ENCODE measurements around the gene SMIM41. TPM values are rescaled to one million over a fixed set of nuclear protein-coding genes. Genes with fewer than 3 reads are reported as not detected.

Gene SMIM41
- polyA plus RNA-seq, 2 of the 4 experiments (the other 2 are of a cell fraction): not detected

DNA sequence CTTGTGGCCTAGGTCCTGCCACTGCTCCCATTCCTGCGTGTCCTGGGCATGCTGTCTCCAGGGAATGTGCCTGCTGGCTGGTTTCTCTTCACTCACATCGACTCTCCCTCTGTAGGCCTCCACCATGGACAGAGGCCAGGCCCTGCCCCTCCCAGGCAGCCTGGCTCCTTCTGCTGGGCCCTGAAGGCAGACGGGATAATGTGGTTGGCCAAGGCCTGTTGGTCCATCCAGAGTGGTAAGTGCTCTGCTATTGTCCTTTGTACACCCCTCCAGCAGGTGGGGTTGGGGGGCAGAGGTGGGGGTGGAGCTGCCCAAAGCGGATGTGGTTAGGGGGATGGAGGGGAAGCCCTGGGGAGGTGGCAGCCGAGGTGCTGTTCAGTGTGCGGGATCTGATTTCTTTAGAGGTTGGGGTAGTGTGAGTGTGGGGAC, 37.8 kb upstream of the SMIM41 start:
- Histone ChIP-seq H3K4me1 (peaks cover 9% of the 10 kb centered on the region), H3K27ac (no peak overlapping the region), H3K4me2 (no peak overlapping the region), H3K4me3 (no peak overlapping the region), H3K9me3 (no peaks in the 10 kb centered on the region)
- DNase-seq (ENCODE audit: low read depth in 1 of 2, low spot score in 1 of 2) (peak in 1 of 2 experiments; percentile 51), ATAC-seq (peak; percentile 15 to 26; a peak in 4 of 6 replicates), FAIRE-seq (no peak)
- ChIA-PET POLR2A (no interaction called here), CTCF (interaction anchor here (22.5 to 41.8 kb wide), 2 partner anchors 17 to 29 kb away, joined by 426 to 1730 read pairs; partner anchors contain the start of genes ATG101, NR4A1 and SMIM41)
- TF ChIP-seq HOXB5 (CRISPR knock-in tag; IDR thresholded peaks at IDR 0.05) (no peak), POLR2AphosphoS2 (conservative IDR thresholded peaks at IDR 0.05; ENCODE audit: low read length) (peak; percentile 75; the same call in 1 of the 2 replicates), REST (IDR thresholded peaks at IDR 0.05) (peak; percentile 71)
- WGBS (ENCODE audit: missing lambda C conversion rate): 74% methylated on average over 5 of the region's 6 CpGs

DNA sequence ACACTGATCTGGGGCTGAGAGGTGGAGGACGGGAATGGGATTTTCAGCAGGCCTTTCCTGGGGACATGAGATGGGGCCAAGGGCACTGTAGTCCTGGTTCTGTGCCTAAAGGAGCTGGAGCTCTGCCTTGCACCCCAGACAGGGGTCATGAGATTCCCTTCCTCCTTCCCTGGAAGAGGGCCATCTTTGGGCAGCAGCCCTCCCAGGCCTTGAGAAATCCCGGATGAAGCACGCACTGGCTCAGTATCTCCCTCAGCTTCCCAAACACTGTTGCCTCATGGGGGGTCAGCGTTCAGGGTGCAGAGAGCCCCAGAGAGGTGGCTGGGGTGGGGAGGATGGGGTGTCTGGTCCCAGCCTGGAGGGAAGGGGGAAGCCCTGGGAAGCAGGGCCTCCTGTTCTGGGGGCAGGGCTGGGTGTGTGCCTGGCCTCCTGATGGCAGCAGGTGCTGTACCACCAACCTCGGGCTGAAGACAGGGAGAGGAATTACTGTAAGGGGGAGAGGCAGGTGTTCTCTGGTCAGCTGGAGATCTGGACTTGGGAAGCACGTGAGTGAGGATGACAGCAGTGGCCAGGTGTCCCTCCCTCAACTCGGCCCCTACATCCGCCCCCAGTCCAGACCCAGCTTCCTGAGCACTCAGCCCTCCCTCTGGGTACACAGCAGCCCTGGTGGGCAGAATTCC, 36.7 kb upstream of the SMIM41 start:
- ATAC-seq: no peak; a peak in 1 of 6 replicates
- no peak for DNase-seq (ENCODE audit: low read depth in 1 of 2, low spot score in 1 of 2)
- CTCF ChIA-PET: interaction anchor here (0.8 to 41.8 kb wide), 3 partner anchors 18 to 842 kb away, joined by 3 to 1730 read pairs (median 426); partner anchors contain the start of genes ATG101, NR4A1 and SMIM41
- POLR2A ChIA-PET: interaction anchor here (0.6 to 1.0 kb wide), 2 partner anchors 9 to 25 kb away, joined by 3 to 4 read pairs; partner anchors contain the start of gene NR4A1
- WGBS (ENCODE audit: missing lambda C conversion rate): 79% methylated on average over 6 of the region's 8 CpGs
- Histone ChIP-seq H3K4me3 (no peak overlapping the region), H3K9me3 (no peaks in the 10 kb centered on the region), H3K4me2 (no peak overlapping the region), H3K27ac (no peak overlapping the region), H3K4me1 (peaks cover 9% of the 10 kb centered on the region)
- TF ChIP-seq FOXS1 (CRISPR knock-in tag; IDR thresholded peaks at IDR 0.05) (no peak), EHF (CRISPR knock-in tag; IDR thresholded peaks at IDR 0.05) (peak; percentile 19; the same call in 1 of the 2 replicates), REST (IDR thresholded peaks at IDR 0.05) (no peak)
- FAIRE-seq: no peak

GRCh38 chr12:52043386-52044212, 35.9 kb upstream of the SMIM41 start:
- no peak for ATAC-seq
- ChIA-PET POLR2A (interaction anchor here (1.0 kb wide), 1 partner anchor 11 kb away, joined by 4 read pairs; no protein-coding TSS in a partner anchor), CTCF (interaction anchor here (0.8 to 41.8 kb wide), 3 partner anchors 19 to 841 kb away, joined by 3 to 1730 read pairs (median 426); partner anchors contain the start of genes ATG101, NR4A1 and SMIM41)
- no peak overlapping the region for H3K4me3 ChIP-seq
- no peak for FAIRE-seq
- 74% methylated on average over 19 of the region's 21 CpGs for WGBS (ENCODE audit: missing lambda C conversion rate)
- no peak for DNase-seq (ENCODE audit: low read depth in 1 of 2, low spot score in 1 of 2)
- TF ChIP-seq EHF (CRISPR knock-in tag; IDR thresholded peaks at IDR 0.05) (no peak), HOXB5 (CRISPR knock-in tag; IDR thresholded peaks at IDR 0.05) (no peak), CHD2 (IDR thresholded peaks at IDR 0.05; ENCODE audit: low read length, partially characterized antibody) (no peak), SMC3 (IDR thresholded peaks at IDR 0.05) (no peak), TFCP2L1 (CRISPR knock-in tag; IDR thresholded peaks at IDR 0.05) (no peak), CBX8 (IDR thresholded peaks at IDR 0.05) (no peak), FOSB (CRISPR knock-in tag; IDR thresholded peaks at IDR 0.05) (no peak), EP300 (IDR thresholded peaks at IDR 0.05) (no peak), MAZ (IDR thresholded peaks at IDR 0.05; ENCODE audit: borderline replicate concordance, low read depth, low read length) (no peak), RNF2 (IDR thresholded peaks at IDR 0.05; ENCODE audit: borderline replicate concordance, low read depth) (no peak), ESRRA (IDR thresholded peaks at IDR 0.05; ENCODE audit: borderline replicate concordance, low read length) (no peak), JUNB (IDR thresholded peaks at IDR 0.05) (no peak), ZC3H11A (IDR thresholded peaks at IDR 0.05) (no peak), CHD4 (IDR thresholded peaks at IDR 0.05; ENCODE audit: borderline replicate concordance) (no peak), RARB (CRISPR knock-in tag; IDR thresholded peaks at IDR 0.05) (no peak), NR3C1 (IDR thresholded peaks at IDR 0.05) (no peak)
- TF ChIP-seq, protein P1, sequence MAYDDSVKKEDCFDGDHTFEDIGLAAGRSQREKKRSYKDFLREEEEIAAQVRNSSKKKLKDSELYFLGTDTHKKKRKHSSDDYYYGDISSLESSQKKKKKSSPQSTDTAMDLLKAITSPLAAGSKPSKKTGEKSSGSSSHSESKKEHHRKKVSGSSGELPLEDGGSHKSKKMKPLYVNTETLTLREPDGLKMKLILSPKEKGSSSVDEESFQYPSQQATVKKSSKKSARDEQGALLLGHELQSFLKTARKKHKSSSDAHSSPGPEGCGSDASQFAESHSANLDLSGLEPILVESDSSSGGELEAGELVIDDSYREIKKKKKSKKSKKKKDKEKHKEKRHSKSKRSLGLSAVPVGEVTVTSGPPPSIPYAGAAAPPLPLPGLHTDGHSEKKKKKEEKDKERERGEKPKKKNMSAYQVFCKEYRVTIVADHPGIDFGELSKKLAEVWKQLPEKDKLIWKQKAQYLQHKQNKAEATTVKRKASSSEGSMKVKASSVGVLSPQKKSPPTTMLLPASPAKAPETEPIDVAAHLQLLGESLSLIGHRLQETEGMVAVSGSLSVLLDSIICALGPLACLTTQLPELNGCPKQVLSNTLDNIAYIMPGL (CRISPR knock-in tag; IDR thresholded peaks at IDR 0.05; ENCODE audit: borderline replicate concordance): no peak
- H3K27ac ChIP-seq: no peak overlapping the region
- no peak overlapping the region for H3K4me2 ChIP-seq
- peaks cover 9% of the 10 kb centered on the region for H3K4me1 ChIP-seq
- H3K9me3 ChIP-seq: no peaks in the 10 kb centered on the region
